Stimulated activated CD8-positive, alpha-beta memory T cell treated with anti-CD3 and anti-CD28 coated beads, Interleukin-7, amount 100 ng/mL, for 4 hours (primary cell): Measurements from ENCODE around the gene NR2F1-AS1.
"Not testable (repeated sequence)": the region's sequence is repeated elsewhere in the genome, so short reads cannot be mapped to it uniquely, and the experiment has no call there.

Source experiments
- DNase-seq, 2 donors: peaks; one replicate each; pipeline ENCODE4 v3.0.0-alpha.2; 2020; ENCODE audit warnings: low read depth in 2 of 2

The NR2F1-AS1 gene

DNA sequence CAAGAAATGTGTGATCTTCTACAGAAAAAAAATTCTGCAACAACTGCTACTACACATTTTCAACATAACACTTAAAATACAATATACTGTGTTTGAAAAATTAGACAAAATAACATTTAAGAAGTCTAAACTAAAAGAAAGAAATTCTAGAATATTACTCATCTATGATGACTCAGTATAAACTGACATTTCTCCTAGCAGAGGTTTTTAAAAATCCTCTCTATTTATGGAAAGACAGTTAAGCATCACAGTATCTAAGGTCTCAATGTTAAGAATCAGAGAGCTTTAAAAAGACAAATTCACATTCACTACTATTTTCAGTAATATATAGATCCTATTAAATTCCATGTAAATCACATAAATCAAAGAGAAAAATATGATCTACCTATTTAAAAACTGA lies 61.3 kb downstream of the NR2F1-AS1 start:
- DNase-seq = no peak

DNA sequence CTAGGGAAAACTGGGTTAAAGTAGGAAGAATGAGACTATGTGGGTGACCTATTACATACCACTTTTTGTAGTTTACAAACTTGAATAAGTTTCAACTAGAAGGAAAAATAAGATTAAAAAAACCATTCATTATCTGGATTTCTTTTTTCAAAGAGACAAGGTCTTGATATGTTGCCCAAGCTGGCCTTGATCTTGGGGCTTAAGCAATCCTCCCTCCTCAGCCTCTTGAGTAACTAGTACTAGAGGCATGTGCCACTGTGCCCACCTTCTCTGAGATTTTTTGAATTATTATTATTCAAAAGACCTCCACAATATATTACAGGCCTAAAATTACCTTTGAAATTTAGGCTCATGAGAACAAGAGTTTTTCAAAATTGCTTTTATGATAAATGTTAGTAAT lies 63.2 kb downstream of the NR2F1-AS1 start:
- no peak for DNase-seq

DNA sequence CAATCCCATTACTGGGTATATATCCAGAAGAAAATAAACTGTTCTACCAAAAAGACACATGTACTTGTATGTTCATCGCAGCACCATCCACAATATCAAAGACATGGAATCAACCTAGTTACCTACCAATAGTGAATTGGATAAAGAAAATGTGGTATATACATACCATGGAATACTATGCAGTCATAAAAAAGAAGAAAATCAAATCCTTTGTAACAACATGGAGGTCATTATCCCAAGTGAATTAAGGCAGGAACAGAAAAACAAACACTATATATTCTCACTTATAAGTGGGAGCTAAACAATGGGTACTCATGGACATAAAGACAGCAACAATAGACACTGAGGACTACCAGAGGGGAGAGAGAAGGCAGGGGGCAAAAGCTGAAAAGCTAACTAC lies 67.7 kb downstream of the NR2F1-AS1 start:
- no peak for DNase-seq

DNA sequence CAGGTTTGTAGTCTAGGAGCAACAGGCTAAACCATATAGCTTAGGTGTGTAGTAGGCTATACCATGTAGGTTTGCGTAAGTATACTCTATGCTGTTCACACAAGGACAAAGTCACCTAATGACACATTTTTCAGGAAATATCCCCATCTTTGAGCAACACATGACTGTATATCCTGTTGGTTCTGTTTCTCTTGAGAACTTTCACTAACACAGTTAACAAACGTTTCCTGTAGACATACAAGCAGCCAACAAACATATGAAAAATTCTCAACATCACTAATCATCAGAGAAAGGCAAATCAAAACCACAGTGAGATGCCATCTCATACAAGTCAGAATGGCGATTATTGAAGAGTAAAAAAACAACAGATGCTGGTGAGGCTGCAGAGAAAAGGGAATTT lies 68.2 kb downstream of the NR2F1-AS1 start:
- DNase-seq = no peak

DNA sequence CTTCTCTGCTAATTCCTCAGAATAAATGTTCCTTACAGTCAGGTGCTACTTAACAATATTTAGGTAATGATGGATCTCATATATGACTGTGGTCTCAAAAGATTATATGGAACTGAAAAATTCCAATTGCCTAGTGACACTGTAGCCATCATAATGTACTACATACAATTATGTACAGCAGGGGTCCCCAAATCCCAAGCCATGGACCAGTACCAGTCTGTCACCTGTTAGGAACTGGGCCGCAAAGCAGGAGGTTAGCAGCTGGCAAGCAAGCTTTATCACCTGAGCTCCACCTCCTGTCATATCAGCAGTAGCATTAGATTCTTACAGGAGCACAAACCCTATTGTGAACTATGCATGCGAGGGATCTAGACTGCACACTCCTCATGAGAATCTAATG lies 69.6 kb downstream of the NR2F1-AS1 start:
- DNase-seq = no peak

DNA sequence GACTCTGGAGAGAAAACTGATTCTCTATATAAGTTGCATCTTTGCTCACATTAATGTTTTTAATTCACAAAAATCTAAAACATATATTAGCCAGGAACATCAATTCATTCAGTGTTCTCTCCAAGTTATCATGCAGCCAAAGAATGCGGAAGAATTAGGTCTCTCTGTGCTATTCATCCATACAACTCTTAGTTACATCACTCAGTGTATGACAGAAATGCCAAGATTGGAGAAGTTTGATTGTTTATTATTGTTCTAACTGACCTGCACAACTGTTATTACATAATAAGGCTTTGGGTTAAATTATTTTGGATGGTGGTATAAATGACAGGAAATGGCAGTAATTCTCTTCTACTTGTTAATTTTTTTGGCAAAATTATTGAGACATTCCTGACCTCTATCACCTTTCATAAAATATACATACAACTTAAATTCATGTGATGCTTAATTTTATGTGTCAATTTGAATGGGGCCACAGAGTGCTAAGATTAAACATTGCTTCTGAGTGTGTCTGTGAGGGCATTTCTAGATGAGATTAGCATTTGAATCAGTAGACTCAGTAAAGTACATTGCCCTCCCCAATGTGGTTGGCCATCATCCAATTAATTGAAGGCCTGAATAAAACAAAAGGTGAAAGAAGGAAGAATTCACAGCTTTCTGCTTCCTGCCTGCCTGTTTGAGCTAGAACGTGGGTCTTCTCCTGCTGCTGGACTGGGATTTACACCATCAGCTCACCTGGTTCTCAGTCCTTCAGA lies 70.2 kb downstream of the NR2F1-AS1 start:
- DNase-seq = no peak

DNA sequence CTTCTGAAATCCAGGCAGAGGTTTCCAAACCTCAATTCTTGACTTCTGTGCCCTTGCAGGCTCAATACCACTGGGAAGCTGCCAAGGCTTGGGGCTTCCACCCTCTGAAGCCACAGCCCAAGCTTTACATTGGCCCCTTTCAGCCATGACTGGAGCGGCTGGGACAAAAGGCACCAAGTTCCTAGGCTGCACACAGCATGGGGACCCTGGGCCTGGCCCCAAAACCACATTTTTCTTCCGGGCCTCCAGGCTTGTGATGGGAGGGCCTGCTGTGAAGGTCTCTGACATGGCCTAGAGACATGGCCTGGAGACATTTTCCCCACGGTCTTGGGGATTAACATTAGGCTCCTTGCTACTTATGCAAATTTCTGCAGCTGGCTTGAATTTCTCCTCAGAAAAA lies 75.5 kb downstream of the NR2F1-AS1 start:
- not testable (repeated sequence) for DNase-seq

DNA sequence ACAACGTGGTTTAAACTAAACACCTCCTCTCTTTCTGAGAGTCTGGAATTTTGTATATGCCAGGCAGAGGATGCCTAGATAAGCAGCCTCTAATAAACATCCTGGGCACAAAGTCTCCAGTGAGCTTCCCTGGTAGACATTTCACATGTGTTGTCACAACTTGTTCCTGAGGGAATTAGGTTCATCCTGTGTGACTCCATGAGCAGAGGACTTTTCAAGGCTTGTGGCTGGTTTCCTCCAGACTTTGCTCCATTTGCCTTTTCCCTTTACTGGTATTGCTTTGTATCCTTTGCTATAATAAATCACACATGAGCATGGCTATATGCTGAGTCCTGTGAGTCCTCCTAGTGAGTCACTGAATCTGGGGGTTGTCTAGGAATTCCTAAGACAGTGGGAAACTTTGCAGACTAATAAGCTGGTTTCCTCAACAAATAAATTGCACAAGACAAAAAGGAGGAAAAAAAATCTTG lies 77.4 kb downstream of the NR2F1-AS1 start:
- no peak for DNase-seq

DNA sequence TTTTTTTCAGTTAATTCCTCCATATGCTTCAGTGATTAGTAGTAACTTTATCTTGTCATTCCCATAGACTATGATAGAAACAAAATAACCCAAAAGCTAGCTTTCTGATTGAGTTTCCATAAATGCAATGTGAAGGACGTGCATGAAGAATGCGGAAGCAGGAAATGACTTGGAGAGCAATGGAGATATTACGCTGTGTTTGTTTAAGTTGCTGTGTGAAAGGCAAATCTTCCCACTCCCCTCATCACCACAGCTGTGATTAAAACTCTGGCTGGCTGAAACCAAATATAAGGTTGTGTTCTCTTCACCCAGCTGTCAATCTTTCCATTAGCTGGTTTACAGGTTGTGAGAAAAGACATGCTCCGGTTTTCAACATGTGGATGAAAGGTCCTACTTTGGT lies 83.9 kb downstream of the NR2F1-AS1 start:
- no peak for DNase-seq

DNA sequence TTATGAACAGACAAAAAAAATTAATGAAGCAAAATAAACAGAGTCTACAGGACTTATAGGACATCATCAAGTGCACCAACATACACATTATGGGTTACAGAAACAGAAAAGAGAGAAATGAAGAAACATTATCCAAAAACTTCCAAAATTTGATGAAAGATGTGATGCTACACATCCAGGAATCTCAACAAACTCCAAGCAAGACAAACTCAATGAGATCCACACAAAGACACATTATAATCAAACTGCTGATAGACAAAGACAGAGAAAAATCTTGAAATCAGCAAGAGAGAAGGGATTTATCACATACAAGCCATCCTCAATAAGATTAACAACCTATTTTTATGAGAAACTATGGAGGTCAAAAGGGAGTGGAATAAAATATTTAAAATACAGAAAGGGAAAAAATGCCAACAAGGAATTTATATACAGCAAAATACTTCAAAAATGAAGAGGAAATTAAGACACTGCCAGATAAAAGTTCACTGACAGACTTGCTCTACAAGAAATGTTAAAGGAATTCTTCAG lies 101.0 kb downstream of the NR2F1-AS1 start:
- DNase-seq = no peak

DNA sequence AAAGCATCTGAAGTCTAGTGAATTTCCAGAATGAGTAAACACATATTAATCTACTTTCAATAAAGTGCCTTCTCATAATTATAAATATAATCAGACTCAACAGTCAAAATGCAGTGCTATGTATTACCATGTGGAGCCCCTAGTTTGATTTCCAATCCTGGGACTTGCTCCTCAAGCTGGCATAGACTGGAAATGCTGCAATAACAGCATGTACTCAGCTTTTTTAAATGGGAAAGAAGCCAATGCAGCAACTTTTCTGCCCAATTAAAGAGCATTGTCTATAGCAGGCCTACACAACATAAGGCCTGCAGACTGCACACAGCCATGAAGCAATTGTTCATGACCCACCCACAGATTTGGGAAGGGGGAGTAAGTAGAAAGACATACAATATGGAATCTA lies 103.2 kb downstream of the NR2F1-AS1 start:
- no peak for DNase-seq

DNA sequence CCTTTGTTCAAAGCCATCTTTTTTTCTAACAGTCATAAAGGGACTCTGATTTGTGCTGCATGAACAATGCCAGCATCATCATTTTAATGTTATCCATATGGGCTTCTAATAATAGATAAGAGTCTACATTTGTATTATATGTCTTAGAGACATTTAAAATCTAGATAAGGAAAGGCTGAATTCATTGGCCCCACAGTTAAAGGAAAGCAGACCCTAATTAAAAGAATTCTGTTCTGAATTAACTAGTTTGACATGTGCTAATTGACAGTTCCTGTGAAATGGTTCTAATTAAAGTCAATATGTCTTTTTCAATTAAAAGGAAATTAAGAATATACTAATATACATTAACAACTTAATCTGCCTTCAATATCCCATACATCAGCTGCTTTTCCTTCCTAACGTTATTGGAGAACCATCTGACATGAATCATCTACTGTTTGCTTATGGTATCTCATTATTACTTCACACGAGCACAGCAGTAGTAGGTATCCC lies 104.7 kb downstream of the NR2F1-AS1 start:
- DNase-seq = no peak

DNA sequence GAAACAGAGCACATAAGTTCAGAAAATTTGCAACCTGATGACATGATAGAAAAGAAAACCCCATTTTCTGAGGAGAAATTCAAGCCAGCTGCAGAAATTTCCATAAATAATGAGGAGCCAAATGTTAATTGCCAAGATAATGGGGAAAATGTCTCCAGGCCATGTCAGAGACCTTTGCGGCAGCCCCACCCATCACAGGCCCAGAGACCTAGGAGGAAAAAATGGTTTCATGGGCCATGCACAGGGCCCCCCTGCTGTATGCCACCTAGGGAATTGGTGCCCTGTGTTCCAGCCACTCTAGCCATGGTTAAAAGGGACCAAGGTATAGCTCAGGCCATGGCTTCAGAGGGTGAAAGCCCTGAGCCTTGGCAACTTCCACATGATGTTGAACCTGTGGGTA lies 118.1 kb downstream of the NR2F1-AS1 start:
- no peak for DNase-seq

DNA sequence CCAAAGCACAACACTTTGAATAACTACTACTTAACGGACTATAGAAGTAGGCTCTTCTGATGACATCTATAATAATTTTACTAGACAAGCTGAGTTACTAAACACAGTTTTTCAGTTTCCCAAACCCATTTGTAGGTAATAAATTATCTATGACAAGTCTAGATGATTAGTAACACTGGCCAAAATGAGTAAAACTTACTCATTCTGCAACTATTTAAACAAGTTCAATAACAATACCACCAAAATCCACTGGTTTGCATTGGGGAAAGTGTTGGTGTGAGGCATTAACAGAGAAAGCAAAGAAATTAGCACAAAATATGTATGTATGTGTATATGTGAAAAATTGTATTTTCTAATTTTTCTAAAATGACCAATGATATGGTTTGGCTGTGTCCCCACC lies 119.3 kb downstream of the NR2F1-AS1 start:
- DNase-seq = no peak

DNA sequence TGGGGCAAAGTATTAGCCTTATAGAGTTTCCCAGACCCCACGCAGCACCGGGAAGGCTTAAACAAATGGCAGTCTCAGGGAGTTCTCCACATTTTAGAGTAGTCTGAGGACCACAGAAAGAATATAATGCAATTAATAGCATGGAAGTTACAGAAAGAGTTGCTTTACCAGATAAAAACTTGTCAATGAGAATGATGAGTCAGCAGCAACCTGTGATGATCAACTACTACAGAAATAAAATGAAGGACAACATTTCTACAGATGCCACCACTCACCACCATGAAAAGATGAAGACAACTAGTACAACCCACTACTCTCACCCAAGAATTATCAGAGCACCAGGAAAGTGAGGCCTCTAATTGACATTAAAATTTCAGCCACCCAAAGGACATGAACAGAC lies 120.7 kb downstream of the NR2F1-AS1 start:
- DNase-seq = no peak

DNA sequence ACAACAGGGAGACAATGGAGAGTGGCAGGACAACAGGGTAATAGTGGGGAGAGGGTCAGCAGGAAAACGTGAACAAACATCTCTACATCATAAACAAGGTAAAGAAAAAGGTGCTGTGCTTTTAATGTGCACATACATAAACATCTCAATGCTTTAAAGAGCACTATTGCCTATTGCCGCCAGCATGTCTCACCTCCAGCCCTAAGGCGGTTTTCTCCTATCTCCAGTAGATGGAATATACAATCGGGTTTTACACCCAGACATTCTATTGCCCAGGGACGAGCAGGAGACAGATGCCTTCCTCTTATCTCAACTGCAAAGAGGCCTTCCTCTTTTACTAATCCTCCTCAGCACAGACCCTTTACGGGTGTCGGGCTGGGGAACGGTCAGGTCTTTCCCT lies 124.2 kb downstream of the NR2F1-AS1 start:
- DNase-seq = not testable (repeated sequence)

DNA sequence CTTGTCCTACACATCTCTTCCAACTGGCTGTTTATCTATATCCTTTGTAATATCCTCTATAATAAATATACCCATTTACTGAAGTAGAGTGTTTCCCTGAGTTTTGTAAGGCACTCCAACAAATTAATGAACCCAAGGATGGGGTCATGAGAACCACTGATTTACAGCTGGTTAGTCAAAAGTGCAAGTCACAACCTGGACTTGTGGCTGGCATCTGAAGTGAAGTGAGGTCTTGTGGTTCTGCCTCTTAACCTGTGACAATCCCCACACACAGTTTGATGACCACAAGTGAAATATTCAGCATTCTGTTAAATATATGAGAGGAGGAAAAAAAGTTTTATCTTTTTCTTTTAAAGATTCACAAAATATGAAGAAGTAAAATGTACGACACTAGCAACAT lies 126.1 kb downstream of the NR2F1-AS1 start:
- no peak for DNase-seq

DNA sequence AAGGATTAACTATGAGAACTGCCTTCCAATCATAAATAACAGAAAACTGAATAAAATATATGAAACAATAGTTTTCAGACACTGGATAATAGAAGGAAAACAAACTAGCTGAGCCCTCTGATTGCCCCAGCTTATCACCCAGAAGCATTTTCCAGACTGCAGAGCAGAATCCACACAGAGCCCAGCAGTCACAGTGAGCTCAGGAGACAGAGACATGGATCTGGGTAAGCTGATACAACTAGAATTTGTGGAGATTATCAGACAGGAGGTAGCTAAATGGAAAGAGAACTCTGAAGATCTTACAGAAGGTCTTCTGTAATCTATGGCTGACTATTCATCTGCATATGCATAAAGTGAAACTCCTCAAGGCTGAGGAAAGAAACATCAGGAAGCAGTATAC lies 128.8 kb downstream of the NR2F1-AS1 start:
- no peak for DNase-seq

DNA sequence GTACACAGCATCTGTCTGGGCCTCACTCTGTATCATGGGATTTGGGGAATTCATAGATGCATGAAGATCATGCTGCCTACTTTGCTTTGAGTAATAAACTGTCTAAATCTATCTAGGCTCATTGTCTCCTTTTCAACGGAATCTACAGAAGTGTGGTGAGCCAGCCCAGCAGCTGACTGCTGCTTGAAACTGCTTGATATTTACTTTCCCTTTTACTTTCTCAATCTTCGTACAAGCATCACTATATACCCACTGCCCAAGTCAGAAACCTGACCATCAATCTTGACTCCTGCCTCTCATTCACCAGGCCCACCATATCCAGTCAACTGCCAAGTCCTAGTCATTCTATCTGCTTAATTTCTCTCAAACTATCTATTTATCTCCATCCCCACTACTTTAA lies 142.9 kb downstream of the NR2F1-AS1 start:
- DNase-seq = no peak

DNA sequence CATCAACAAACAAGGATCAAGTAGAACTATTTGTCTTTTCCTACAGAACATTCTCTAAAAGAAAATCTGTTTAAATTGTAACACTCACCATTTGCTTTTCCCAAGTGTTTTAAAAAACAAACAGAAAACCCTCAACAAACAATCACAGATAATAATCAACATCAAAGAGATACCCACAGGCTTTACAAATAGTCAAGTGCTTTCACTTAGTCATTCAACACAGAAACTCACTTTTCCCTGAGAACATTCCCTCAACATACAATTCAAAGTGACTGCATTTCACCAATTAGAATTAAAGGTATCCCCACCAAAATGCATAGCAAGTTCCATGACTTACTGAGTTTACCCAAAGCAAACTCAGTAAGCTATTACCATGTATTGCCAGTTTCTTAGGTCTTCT lies 144.9 kb downstream of the NR2F1-AS1 start:
- DNase-seq = no peak

DNA sequence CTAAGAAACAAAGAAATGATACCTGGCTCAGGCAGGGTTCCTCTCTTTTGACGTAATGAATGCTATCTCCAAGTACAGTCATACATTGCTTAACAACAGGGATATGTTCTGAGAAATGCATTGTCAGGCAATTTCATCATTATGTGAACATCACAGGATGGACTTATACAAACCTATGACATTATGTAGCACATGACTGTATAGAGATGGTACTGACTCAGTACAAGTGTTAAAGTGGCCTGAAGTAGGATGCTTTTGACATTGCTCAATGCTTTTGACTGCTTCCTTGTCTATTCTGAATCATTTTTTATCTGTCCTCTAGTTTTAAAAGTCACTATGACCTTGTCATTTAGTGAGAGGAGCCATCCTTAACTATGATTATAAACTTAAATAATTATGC lies 147.6 kb downstream of the NR2F1-AS1 start:
- DNase-seq = no peak

DNA sequence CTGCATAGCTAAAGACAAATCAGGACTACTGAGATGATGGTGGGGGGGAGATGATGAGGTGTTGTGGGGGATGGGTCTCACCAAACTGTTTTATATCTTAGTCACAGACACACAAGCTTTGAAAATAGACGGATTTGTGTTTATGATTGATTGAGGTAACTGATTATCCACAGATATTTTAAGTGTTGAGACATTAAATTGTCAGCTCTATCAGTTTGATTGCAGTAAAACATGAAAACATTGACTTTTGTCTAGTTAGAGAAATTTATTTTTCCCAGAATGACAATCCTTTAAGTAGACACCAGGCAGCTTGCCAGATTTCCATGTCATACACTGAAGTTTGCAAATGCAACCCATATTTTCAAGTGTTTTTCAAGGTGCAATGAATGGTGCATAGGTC lies 149.8 kb downstream of the NR2F1-AS1 start:
- DNase-seq = no peak

DNA sequence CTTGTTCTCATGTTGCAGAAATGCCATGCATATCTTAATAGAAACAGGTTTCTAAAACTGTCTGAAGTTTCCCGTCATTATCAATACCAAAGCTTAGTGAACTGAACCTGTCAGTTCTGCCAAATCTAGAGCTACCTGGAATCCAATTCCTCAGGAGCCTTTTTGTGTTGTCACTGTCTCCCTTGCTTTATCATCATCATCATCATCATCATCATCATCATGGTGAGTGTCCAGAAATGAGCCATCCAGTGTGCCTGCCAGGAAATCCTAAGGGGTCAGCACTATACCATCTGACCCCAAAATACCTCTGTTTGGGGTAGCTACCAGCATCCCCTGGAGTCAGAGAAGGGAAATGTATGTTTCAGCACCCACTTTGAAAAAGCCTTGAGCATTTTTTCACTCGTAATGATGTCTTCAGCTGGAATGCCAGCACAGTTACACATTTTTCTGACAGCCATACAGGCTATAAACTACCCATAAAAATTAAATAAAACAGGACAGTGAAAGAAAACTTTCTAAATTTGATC lies 150.3 kb downstream of the NR2F1-AS1 start:
- no peak for DNase-seq
